CD4-positive, alpha-beta T cell treated with Interleukin-17A for 4 hours (primary cell): ENCODE results near the gene CRYGD.
"Not testable (repeated sequence)": the region's sequence is repeated elsewhere in the genome, so short reads cannot be mapped to it uniquely, and the experiment has no call there.

Experiments
- DNase-seq: peaks from one replicate; pipeline ENCODE4 v3.0.0-alpha.2; 2020; ENCODE audit warnings: mixed read lengths

The CRYGD gene

GRCh38 chr2:208124013-208124715 is at the start of gene CRYGD:
Gene CRYGD, minus strand, starts transcription at chr2:208124524. Its CDS starts 51 bp downstream, at chr2:208124473.
- not testable (repeated sequence) for DNase-seq

- DNase-seq = no peak
Observed at GRCh38 chr2:208172125-208172524, 47.8 kb upstream of the CRYGD start.

- DNase-seq = no peak
Observed at GRCh38 chr2:208164951-208165755, 40.8 kb upstream of the CRYGD start.

- DNase-seq = no peak
Observed at GRCh38 chr2:208163489-208163888, 39.2 kb upstream of the CRYGD start, which contains the start of gene CRYGA. Gene CRYGA, minus strand, starts transcription at chr2:208163589. Its CDS starts 33 bp downstream, at chr2:208163556.

GRCh38 chr2:208156439-208156838 is 32.1 kb upstream of the CRYGD start:
- no peak for DNase-seq

- DNase-seq = no peak
Observed at GRCh38 chr2:208153156-208153555, 28.8 kb upstream of the CRYGD start.

GRCh38 chr2:208150956-208151355 is 26.6 kb upstream of the CRYGD start:
- DNase-seq = no peak

GRCh38 chr2:208150094-208150493 is 25.8 kb upstream of the CRYGD start:
- no peak for DNase-seq

GRCh38 chr2:208148803-208149202 is 24.5 kb upstream of the CRYGD start:
- no peak for DNase-seq

- no peak for DNase-seq
Observed at GRCh38 chr2:208147759-208148158, 23.4 kb upstream of the CRYGD start.

GRCh38 chr2:208147008-208147407 is 22.7 kb upstream of the CRYGD start:
- no peak for DNase-seq

- DNase-seq = no peak
Observed at GRCh38 chr2:208146006-208146405, 21.7 kb upstream of the CRYGD start, which contains the start of gene CRYGB. Gene CRYGB, minus strand, starts transcription at chr2:208146158. Its CDS starts 38 bp downstream, at chr2:208146120.

- DNase-seq = no peak
Observed at GRCh38 chr2:208142925-208143799, 18.8 kb upstream of the CRYGD start.

- DNase-seq = no peak
Observed at GRCh38 chr2:208142240-208142924, 18.1 kb upstream of the CRYGD start.

GRCh38 chr2:208139447-208139846 is 15.1 kb upstream of the CRYGD start:
- DNase-seq = no peak

- not testable (repeated sequence) for DNase-seq
Observed at GRCh38 chr2:208138334-208138733, 14.0 kb upstream of the CRYGD start.

- no peak for DNase-seq
Observed at GRCh38 chr2:208136716-208137094, 12.4 kb upstream of the CRYGD start.

GRCh38 chr2:208135794-208136715 is 11.7 kb upstream of the CRYGD start:
- DNase-seq = no peak

- no peak for DNase-seq
Observed at GRCh38 chr2:208134928-208135586, 10.7 kb upstream of the CRYGD start.

GRCh38 chr2:208130712-208131110 is 6.4 kb upstream of the CRYGD start:
- no peak for DNase-seq
